NB4 (cell line): ENCODE data around the gene CCDC57.

ENCODE experiments used
- CTCF ChIP-seq: IDR thresholded peaks from one replicate; pipeline ENCODE4 v1.5.1; 2012; ENCODE audit warnings: low read depth, low read length
- MYC ChIP-seq: IDR thresholded peaks from 2 replicates; pipeline ENCODE4 v1.6.1; 2011; ENCODE audit warnings: low read depth, low read length
- POLR2A ChIP-seq: IDR thresholded peaks from 2 replicates; pipeline ENCODE4 v1.6.1; 2011; ENCODE audit warnings: mild to moderate bottlenecking; ENCODE audit not compliant: insufficient read length; ENCODE audit errors: extremely low read depth
- TF ChIP-seq, protein P1 (sequence below): IDR thresholded peaks from 2 replicates; pipeline ENCODE4 v1.6.1; 2011; ENCODE audit warnings: low read depth, low read length

GRCh38 chr17:82199496-82199895, 13.1 kb downstream of the CCDC57 start:
- TF ChIP-seq CTCF (no peak), POLR2A (no peak), MYC (no peak)
- TF ChIP-seq, protein P1, sequence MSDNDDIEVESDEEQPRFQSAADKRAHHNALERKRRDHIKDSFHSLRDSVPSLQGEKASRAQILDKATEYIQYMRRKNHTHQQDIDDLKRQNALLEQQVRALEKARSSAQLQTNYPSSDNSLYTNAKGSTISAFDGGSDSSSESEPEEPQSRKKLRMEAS: no peak
